Psoas muscle (tissue), 8 donors: ENCODE results near the gene LGR6. TPM values are rescaled to one million over a fixed set of nuclear protein-coding genes. Genes with fewer than 3 reads are reported as not detected.
"Not testable (repeated sequence)": the region's sequence is repeated elsewhere in the genome, so short reads cannot be mapped to it uniquely, and the experiment has no call there.

ENCODE experiments used
- ATAC-seq, 4 donors: fragments of 200-7000 bp; cut with Tn5 transposase; one replicate each; pipeline ENCODE4 v1.9.1; 2020; ENCODE audit warnings: moderate library complexity in 3 of 4, mild to moderate bottlenecking in 2 of 4
- DNase-seq, 2 donors: peaks; one replicate each; pipeline ENCODE4 v3.0.0-alpha.2; 2020
- H3K27ac ChIP-seq: fragments of 200-600 bp; one replicate; pipeline ENCODE4 v1.8.0; 2022
- H3K27me3 ChIP-seq, 3 donors: fragments of 200-600 bp in 1 of 3; one replicate each; pipeline versions ENCODE4 v1.6.1 to v1.8.0; 2013 to 2022; ENCODE audit warnings: low read length in 2 of 3, mild to moderate bottlenecking in 2 of 3, moderate library complexity in 1 of 3; ENCODE audit not compliant: insufficient read depth in 3 of 3
- H3K36me3 ChIP-seq, 2 donors: fragments of 200-600 bp in 1 of 2; one replicate each; pipeline versions ENCODE4 v1.6.1 to v1.8.0; 2013 to 2022; ENCODE audit warnings: low read depth in 1 of 2, mild to moderate bottlenecking in 1 of 2, moderate library complexity in 1 of 2; ENCODE audit not compliant: insufficient read depth in 1 of 2
- H3K4me1 ChIP-seq: fragments of 200-600 bp; one replicate; pipeline ENCODE4 v1.8.0; 2022
- H3K4me3 ChIP-seq: fragments of 200-600 bp; one replicate; pipeline ENCODE4 v1.8.0; 2022; ENCODE audit warnings: mild to moderate bottlenecking
- H3K9me3 ChIP-seq: fragments of 200-600 bp; one replicate; pipeline ENCODE4 v1.8.0; 2022
- CTCF ChIP-seq: fragments of 200-600 bp; IDR thresholded peaks from one replicate; pipeline ENCODE4 v1.8.0; 2022; ENCODE audit warnings: antibody characterized with exemption
- WGBS, 3 donors: extraction: QIAGEN DNeasy Blood & Tissue Kit; methylation state at CpG; one replicate each; pipeline versions ENCODE4 v1.1.6 to v1.1.7; 2013; 5-methylcytosine and 5-hydroxymethylcytosine counted together
- intact Hi-C, 2 donors: fragments of 100-400 bp; cut with DNase I; formaldehyde crosslinking; loops; one replicate each; pipeline versions ENCODE4 v1.11.0 to v1.14.2; 2022
- long read RNA-seq, 2 donors: library from polyadenylated mRNA; unstranded; transcript quantifications; one replicate each; pipeline ENCODE4 v2.0.0, GENCODE V29; 2021
- polyA plus RNA-seq, 3 donors: library from polyadenylated mRNA; stranded (reverse); fragments of 200-250 nt; gene quantifications; one replicate each; pipeline ENCODE4 v1.2.3, GENCODE V29; 2013
- total RNA-seq, 4 donors: library from RNA; stranded (reverse); fragmentation: NEBNext Ultra II Directional in 2 of 4; extraction: Animal tissue kit (Norgen Biotek cat#: 25700) in 2 of 4; gene quantifications; one replicate each; pipeline versions ENCODE4 v1.2.1 to v1.2.4, GENCODE V29; 2021 to 2023
- donor health status: healthy with polysubstance abuse.
- donor health status: DM: no; HTN: no; CAD: no; lungs with moderate emphysema.
- donor health status: Bipolar disorder and iron deficiency.
- donor health status: healthy.
- donor health status: DM: yes; HTN: yes; CAD: no.
- donor health status: DM: no; HTN: no; CAD: no.
- donor health status: DM: no; HTN: no; CAD: no.
- donor health status: DM: yes; HTN: yes; CAD: no.

Gene LGR6
- total RNA-seq (under 1 TPM in 1 of 4 donors, not detected in 3; 0.19 TPM), polyA plus RNA-seq (under 1 TPM; 0.12 to 0.20 (median 0.13) TPM)
- long read RNA-seq, donor 1: 0 reads
- long read RNA-seq, donor 2: 0 reads

GRCh38 chr1:202193614-202194327, at the start of gene LGR6:
Gene LGR6 (plus strand): TSS chr1:202193799. CDS start chr1:202193990, 191 bp downstream.
- no peaks in the 10 kb centered on the region for H3K9me3 ChIP-seq
- DNase-seq (no peak), ATAC-seq (peak in 3 of 4 donors; percentile 36 to 56 (median 40))
- intact Hi-C loops: no loop called here
- peak within 1 kb of the TSS; percentile 25 for H3K4me3 ChIP-seq
- 5 to 7% (median 5%) methylated on average over 47 to 61 of the region's 61 CpGs for WGBS, 3 donors
- no peak within 1 kb of the TSS for H3K27ac ChIP-seq
- TF ChIP-seq CTCF: no peak
- no peaks in the 10 kb centered on the region for H3K4me1 ChIP-seq
- no peaks in the 10 kb centered on the region for H3K36me3 ChIP-seq
- H3K27me3 ChIP-seq: peaks cover 0 to 16% (median 0%) of the 10 kb centered on the region in 3 donors

- Histone ChIP-seq H3K4me1 (peaks cover 23% of the 10 kb centered on the region), H3K36me3 (no peaks in the 10 kb centered on the region), H3K4me3 (peak within 1 kb of the TSS; percentile 97), H3K27ac (peak within 1 kb of the TSS; percentile 92), H3K27me3 (no peaks in the 10 kb centered on the region), H3K9me3 (no peaks in the 10 kb centered on the region)
- no peak for TF ChIP-seq CTCF
- 0% methylated on average over 51 to 82 of the region's 82 CpGs for WGBS, 3 donors
- DNase-seq (peak; percentile 77 to 86), ATAC-seq (peak; percentile 66 to 82 (median 81))
- intact Hi-C loops: no loop called here
Observed at GRCh38 chr1:202144402-202145067, 49.1 kb upstream of the LGR6 start, which contains the start of gene ARL8A. Gene ARL8A (minus strand): TSS chr1:202144737. CDS start chr1:202144572, 165 bp downstream.

- H3K27me3 ChIP-seq: no peaks in the 10 kb centered on the region
- H3K4me1 ChIP-seq: peaks cover 23% of the 10 kb centered on the region
- no peaks in the 10 kb centered on the region for H3K36me3 ChIP-seq
- 9 to 14% (median 12%) methylated on average over 13 of the region's 13 CpGs for WGBS, 3 donors
- H3K4me3 ChIP-seq: peak overlapping the region; percentile 97
- no peaks in the 10 kb centered on the region for H3K9me3 ChIP-seq
- DNase-seq (no peak), ATAC-seq (peak in 2 of 4 donors; percentile 8 to 30)
- peak overlapping the region; percentile 92 for H3K27ac ChIP-seq
- TF ChIP-seq CTCF: no peak
- intact Hi-C loops: no loop called here
Observed at GRCh38 chr1:202145068-202145743, 48.4 kb upstream of the LGR6 start.

GRCh38 chr1:202145744-202146140, 47.9 kb upstream of the LGR6 start:
- H3K4me3 ChIP-seq, H3K27me3 ChIP-seq, H3K9me3 ChIP-seq, H3K27ac ChIP-seq, ATAC-seq, H3K36me3 ChIP-seq, intact Hi-C loops, DNase-seq: not testable (repeated sequence)
- WGBS, 3 donors: 95 to 98% (median 96%) methylated on average over 8 of the region's 8 CpGs
- peaks cover 23% of the 10 kb centered on the region for H3K4me1 ChIP-seq

GRCh38 chr1:202146279-202146678, 47.3 kb upstream of the LGR6 start:
- H3K4me3 ChIP-seq: no peak overlapping the region
- no peaks in the 10 kb centered on the region for H3K36me3 ChIP-seq
- DNase-seq: no peak
- no peaks in the 10 kb centered on the region for H3K27me3 ChIP-seq
- no peaks in the 10 kb centered on the region for H3K9me3 ChIP-seq
- WGBS, 3 donors: 91 to 95% (median 92%) methylated on average over 5 of the region's 5 CpGs
- intact Hi-C loops: no loop called here
- H3K4me1 ChIP-seq: peaks cover 19% of the 10 kb centered on the region
- no peak for ATAC-seq
- TF ChIP-seq CTCF: no peak
- H3K27ac ChIP-seq: no peak overlapping the region
